HEK293 (cell line): ENCODE data around the gene NLRP7.
"Not testable (repeated sequence)": the region's sequence is repeated elsewhere in the genome, so short reads cannot be mapped to it uniquely, and the experiment has no call there.

Source experiments
- TRIM28 ChIP-seq: IDR thresholded peaks from 2 replicates; pipeline ENCODE4 v1.6.1; 2011; ENCODE audit warnings: low read length, control low read depth, borderline replicate concordance
- YY1 ChIP-seq: fragments of 450-650 bp; formaldehyde crosslinking; IDR thresholded peaks from 2 replicates; pipeline ENCODE4 v1.5.1; 2018; ENCODE audit warnings: missing biosample characterization, missing genetic modification characterization
- TF ChIP-seq, protein P1 (sequence below): fragments of 450-650 bp; formaldehyde crosslinking; IDR thresholded peaks from 2 replicates; pipeline ENCODE4 v1.5.1; 2016; ENCODE audit warnings: missing biosample characterization, missing genetic modification characterization

DNA sequence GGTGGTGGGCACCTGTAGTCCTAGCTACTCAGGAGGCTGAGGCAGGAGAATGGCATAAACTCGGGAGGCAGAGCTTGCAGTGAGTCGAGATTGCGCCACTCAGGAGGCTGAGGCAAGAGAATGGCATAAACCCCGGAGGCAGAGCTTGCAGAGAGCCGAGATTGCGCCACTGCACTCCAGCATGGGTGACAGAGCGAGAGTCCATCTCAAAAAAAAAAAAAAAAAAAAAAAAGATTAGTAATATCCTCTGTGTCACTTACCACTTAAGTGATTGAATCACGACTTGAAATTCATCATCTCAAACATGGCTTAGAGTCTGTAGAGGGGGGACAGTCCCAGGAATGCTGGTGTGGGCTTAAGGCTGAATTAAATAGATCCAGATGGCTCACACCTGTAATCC, 46.2 kb downstream of the NLRP7 start:
- TF ChIP-seq, protein P1, sequence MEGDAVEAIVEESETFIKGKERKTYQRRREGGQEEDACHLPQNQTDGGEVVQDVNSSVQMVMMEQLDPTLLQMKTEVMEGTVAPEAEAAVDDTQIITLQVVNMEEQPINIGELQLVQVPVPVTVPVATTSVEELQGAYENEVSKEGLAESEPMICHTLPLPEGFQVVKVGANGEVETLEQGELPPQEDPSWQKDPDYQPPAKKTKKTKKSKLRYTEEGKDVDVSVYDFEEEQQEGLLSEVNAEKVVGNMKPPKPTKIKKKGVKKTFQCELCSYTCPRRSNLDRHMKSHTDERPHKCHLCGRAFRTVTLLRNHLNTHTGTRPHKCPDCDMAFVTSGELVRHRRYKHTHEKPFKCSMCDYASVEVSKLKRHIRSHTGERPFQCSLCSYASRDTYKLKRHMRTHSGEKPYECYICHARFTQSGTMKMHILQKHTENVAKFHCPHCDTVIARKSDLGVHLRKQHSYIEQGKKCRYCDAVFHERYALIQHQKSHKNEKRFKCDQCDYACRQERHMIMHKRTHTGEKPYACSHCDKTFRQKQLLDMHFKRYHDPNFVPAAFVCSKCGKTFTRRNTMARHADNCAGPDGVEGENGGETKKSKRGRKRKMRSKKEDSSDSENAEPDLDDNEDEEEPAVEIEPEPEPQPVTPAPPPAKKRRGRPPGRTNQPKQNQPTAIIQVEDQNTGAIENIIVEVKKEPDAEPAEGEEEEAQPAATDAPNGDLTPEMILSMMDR (tag by site-specific recombination): not testable (repeated sequence)
- TF ChIP-seq TRIM28; YY1 (tag by site-specific recombination): not testable (repeated sequence)
